ENCODE results near the gene AFF2. TPM values are rescaled to one million over a fixed set of nuclear protein-coding genes. Genes with fewer than 3 reads are reported as not detected.
"Not testable (repeated sequence)": the region's sequence is repeated elsewhere in the genome, so short reads cannot be mapped to it uniquely, and the experiment has no call there.

Gene AFF2
- total RNA-seq, 2 donors from 2014 or later = 0.13 to 0.42 TPM

GRCh38 chrX:148662014-148662413, 161.6 kb downstream of the AFF2 start:
- H3K9me3 Mint-ChIP-seq = no peaks in the 10 kb centered on the region
- no peak overlapping the region for H3K4me3 Mint-ChIP-seq
- ATAC-seq (replicated peaks) = no peak
- no peaks in the 10 kb centered on the region for H3K4me1 Mint-ChIP-seq
- no peak overlapping the region for H3K27ac Mint-ChIP-seq
- H3K36me3 Mint-ChIP-seq (ENCODE audit: low read depth) = no peaks in the 10 kb centered on the region
- H3K27me3 Mint-ChIP-seq = peaks cover 9% of the 10 kb centered on the region

GRCh38 chrX:148664171-148664570, 163.8 kb downstream of the AFF2 start:
- Mint-ChIP-seq H3K27ac (no peak overlapping the region), H3K27me3 (peaks cover 9% of the 10 kb centered on the region), H3K4me3 (no peak overlapping the region), H3K4me1 (no peaks in the 10 kb centered on the region), H3K9me3 (peaks cover 4% of the 10 kb centered on the region), H3K36me3 (ENCODE audit: low read depth) (no peaks in the 10 kb centered on the region)
- no peak for ATAC-seq (replicated peaks)

- Mint-ChIP-seq H3K27ac (no peak overlapping the region), H3K4me3 (no peak overlapping the region), H3K4me1 (no peaks in the 10 kb centered on the region), H3K27me3 (peaks cover 9% of the 10 kb centered on the region), H3K36me3 (ENCODE audit: low read depth) (no peaks in the 10 kb centered on the region), H3K9me3 (peaks cover 7% of the 10 kb centered on the region)
- no peak for ATAC-seq (replicated peaks)
These were observed 164.6 kb downstream of the AFF2 start for GRCh38 chrX:148664995-148665394.

- not testable (repeated sequence) for H3K4me1 Mint-ChIP-seq; H3K4me3 Mint-ChIP-seq; H3K36me3 Mint-ChIP-seq (ENCODE audit: low read depth); H3K27me3 Mint-ChIP-seq; H3K27ac Mint-ChIP-seq; ATAC-seq (replicated peaks)
- H3K9me3 Mint-ChIP-seq = peaks cover 13% of the 10 kb centered on the region
These were observed 168.8 kb downstream of the AFF2 start for GRCh38 chrX:148669175-148669574.

GRCh38 chrX:148670277-148670676, 169.9 kb downstream of the AFF2 start:
- no peak for ATAC-seq (replicated peaks)
- H3K4me1 Mint-ChIP-seq = no peaks in the 10 kb centered on the region
- peaks cover 13% of the 10 kb centered on the region for H3K9me3 Mint-ChIP-seq
- H3K27me3 Mint-ChIP-seq = no peaks in the 10 kb centered on the region
- H3K27ac Mint-ChIP-seq = no peak overlapping the region
- H3K4me3 Mint-ChIP-seq = no peak overlapping the region
- H3K36me3 Mint-ChIP-seq (ENCODE audit: low read depth) = no peaks in the 10 kb centered on the region

GRCh38 chrX:148672517-148672916, 172.1 kb downstream of the AFF2 start:
- H3K27ac Mint-ChIP-seq = no peak overlapping the region
- ATAC-seq (replicated peaks) = no peak
- H3K4me3 Mint-ChIP-seq = no peak overlapping the region
- peaks cover 9% of the 10 kb centered on the region for H3K9me3 Mint-ChIP-seq
- H3K27me3 Mint-ChIP-seq = no peaks in the 10 kb centered on the region
- no peaks in the 10 kb centered on the region for H3K36me3 Mint-ChIP-seq (ENCODE audit: low read depth)
- H3K4me1 Mint-ChIP-seq = no peaks in the 10 kb centered on the region

GRCh38 chrX:148681605-148682004, 181.2 kb downstream of the AFF2 start:
- H3K4me1 Mint-ChIP-seq = no peaks in the 10 kb centered on the region
- H3K27me3 Mint-ChIP-seq = no peaks in the 10 kb centered on the region
- H3K27ac Mint-ChIP-seq = no peak overlapping the region
- H3K36me3 Mint-ChIP-seq (ENCODE audit: low read depth) = no peaks in the 10 kb centered on the region
- H3K4me3 Mint-ChIP-seq = no peak overlapping the region
- no peak for ATAC-seq (replicated peaks)
- no peaks in the 10 kb centered on the region for H3K9me3 Mint-ChIP-seq

GRCh38 chrX:148682206-148682605, 181.8 kb downstream of the AFF2 start:
- no peak overlapping the region for H3K4me3 Mint-ChIP-seq

GRCh38 chrX:148691456-148691855, 191.0 kb downstream of the AFF2 start:
- Mint-ChIP-seq H3K4me3 (no peak overlapping the region), H3K9me3 (no peaks in the 10 kb centered on the region), H3K27ac (no peak overlapping the region), H3K36me3 (ENCODE audit: low read depth) (no peaks in the 10 kb centered on the region), H3K27me3 (no peaks in the 10 kb centered on the region), H3K4me1 (no peaks in the 10 kb centered on the region)
- ATAC-seq (replicated peaks) = no peak

More at GRCh38 chrX:148682206-148682605, 181.8 kb downstream of the AFF2 start:
- no peak for ATAC-seq (replicated peaks)
- Mint-ChIP-seq H3K4me1 (no peaks in the 10 kb centered on the region), H3K36me3 (ENCODE audit: low read depth) (no peaks in the 10 kb centered on the region), H3K27ac (no peak overlapping the region), H3K9me3 (no peaks in the 10 kb centered on the region), H3K27me3 (no peaks in the 10 kb centered on the region)

GRCh38 chrX:148695255-148695654, 194.8 kb downstream of the AFF2 start:
- no peaks in the 10 kb centered on the region for H3K36me3 Mint-ChIP-seq (ENCODE audit: low read depth)
- H3K4me1 Mint-ChIP-seq = no peaks in the 10 kb centered on the region
- H3K27ac Mint-ChIP-seq = no peak overlapping the region
- H3K9me3 Mint-ChIP-seq = no peaks in the 10 kb centered on the region
- no peak overlapping the region for H3K4me3 Mint-ChIP-seq
- no peaks in the 10 kb centered on the region for H3K27me3 Mint-ChIP-seq
- ATAC-seq (replicated peaks) = no peak

- ATAC-seq (replicated peaks) = no peak
- H3K4me1 Mint-ChIP-seq = no peaks in the 10 kb centered on the region
These were observed 197.8 kb downstream of the AFF2 start for GRCh38 chrX:148698221-148698620.

GRCh38 chrX:148700021-148700420, 199.6 kb downstream of the AFF2 start:
- no peak overlapping the region for H3K4me3 Mint-ChIP-seq
- no peak for ATAC-seq (replicated peaks)
- no peaks in the 10 kb centered on the region for H3K27me3 Mint-ChIP-seq
- H3K4me1 Mint-ChIP-seq = no peaks in the 10 kb centered on the region
- no peaks in the 10 kb centered on the region for H3K9me3 Mint-ChIP-seq
- H3K27ac Mint-ChIP-seq = no peak overlapping the region
- no peaks in the 10 kb centered on the region for H3K36me3 Mint-ChIP-seq (ENCODE audit: low read depth)

More at GRCh38 chrX:148698221-148698620, 197.8 kb downstream of the AFF2 start:
- H3K27ac Mint-ChIP-seq = no peak overlapping the region
- H3K9me3 Mint-ChIP-seq = no peaks in the 10 kb centered on the region
- no peak overlapping the region for H3K4me3 Mint-ChIP-seq
- H3K27me3 Mint-ChIP-seq = no peaks in the 10 kb centered on the region
- H3K36me3 Mint-ChIP-seq (ENCODE audit: low read depth) = no peaks in the 10 kb centered on the region

- no peaks in the 10 kb centered on the region for H3K27me3 Mint-ChIP-seq
- no peak overlapping the region for H3K27ac Mint-ChIP-seq
- H3K4me3 Mint-ChIP-seq = no peak overlapping the region
- no peaks in the 10 kb centered on the region for H3K36me3 Mint-ChIP-seq (ENCODE audit: low read depth)
- ATAC-seq (replicated peaks) = no peak
- no peaks in the 10 kb centered on the region for H3K9me3 Mint-ChIP-seq
- no peaks in the 10 kb centered on the region for H3K4me1 Mint-ChIP-seq
These were observed 213.6 kb downstream of the AFF2 start for GRCh38 chrX:148713981-148714380.

GRCh38 chrX:148715361-148715760, 214.9 kb downstream of the AFF2 start:
- Mint-ChIP-seq H3K9me3 (no peaks in the 10 kb centered on the region), H3K27me3 (no peaks in the 10 kb centered on the region), H3K4me1 (no peaks in the 10 kb centered on the region), H3K27ac (no peak overlapping the region), H3K4me3 (no peak overlapping the region), H3K36me3 (ENCODE audit: low read depth) (no peaks in the 10 kb centered on the region)
- no peak for ATAC-seq (replicated peaks)

- no peaks in the 10 kb centered on the region for H3K4me1 Mint-ChIP-seq
- H3K9me3 Mint-ChIP-seq = peaks cover 4% of the 10 kb centered on the region
- H3K36me3 Mint-ChIP-seq (ENCODE audit: low read depth) = no peaks in the 10 kb centered on the region
- H3K4me3 Mint-ChIP-seq = no peak overlapping the region
- no peaks in the 10 kb centered on the region for H3K27me3 Mint-ChIP-seq
- ATAC-seq (replicated peaks) = no peak
- H3K27ac Mint-ChIP-seq = no peak overlapping the region
These were observed 222.5 kb downstream of the AFF2 start for GRCh38 chrX:148722966-148723365.

- no peaks in the 10 kb centered on the region for H3K36me3 Mint-ChIP-seq (ENCODE audit: low read depth)
These were observed 223.1 kb downstream of the AFF2 start for GRCh38 chrX:148723551-148723950.

More at GRCh38 chrX:148723551-148723950, 223.1 kb downstream of the AFF2 start:
- H3K4me1 Mint-ChIP-seq = no peaks in the 10 kb centered on the region
- no peaks in the 10 kb centered on the region for H3K27me3 Mint-ChIP-seq
- no peak for ATAC-seq (replicated peaks)
- no peak overlapping the region for H3K4me3 Mint-ChIP-seq
- peaks cover 4% of the 10 kb centered on the region for H3K9me3 Mint-ChIP-seq
- H3K27ac Mint-ChIP-seq = no peak overlapping the region

Data from activated T-helper 17 cell treated with anti-CD3 and anti-CD28 coated beads, Interleukin-2, amount 50 U/mL, for 72 hours (primary cell).